GM12878 (cell line): ENCODE data around the gene HYI. TPM values are rescaled to one million over a fixed set of nuclear protein-coding genes. Genes with fewer than 3 reads are reported as not detected.

ENCODE experiments used
- ATAC-seq: fragments of 200-7000 bp; cut with Tn5 transposase; 3 replicates; pipeline ENCODE4 v1.9.1; 2020; ENCODE audit warnings: mild to moderate bottlenecking, moderate library complexity
- BruUV-seq: library from RNA; stranded (reverse); fragments of 400-500 nt; replicated peaks from 2 replicates; lab custom pipeline; 2021; lab: Mats Ljungman, UMichigan
- CTCF ChIA-PET: fragments of 300-600 bp; sonication (Branson Sonifier 250); formaldehyde crosslinking; extraction: SDS; loops from one replicate; lab custom pipeline; 2021; ENCODE audit warnings: inconsistent platforms; lab: Yijun Ruan, JAX
- POLR2A ChIA-PET: fragments of 350-600 bp; formaldehyde crosslinking; extraction: SDS; loops from one replicate; lab custom pipeline; 2021; ENCODE audit warnings: inconsistent platforms; lab: Charles Lee
- RAD21 ChIA-PET: fragments of 300-600 bp; sonication (Branson Sonifier 250); formaldehyde crosslinking; loops from one replicate; lab custom pipeline; 2023; ENCODE audit warnings: antibody characterized with exemption; ENCODE audit not compliant: unreplicated experiment; lab: Charles Lee
- SMC1A ChIA-PET: fragments of 300-600 bp; sonication (Branson Sonifier 250); formaldehyde crosslinking; loops from one replicate; lab custom pipeline; 2023; ENCODE audit not compliant: unreplicated experiment, uncharacterized antibody; lab: Charles Lee
- DNase-seq: peaks from one replicate; pipeline ENCODE4 v3.0.0-alpha.2; 2011; ENCODE audit warnings: low read depth, low spot score
- FAIRE-seq: peaks from 3 replicates; lab custom pipeline; 2011; peaks lifted over from hg19 to GRCh38; lab: Jason Lieb, UNC
- H2AFZ ChIP-seq: 2 replicates; pipeline ENCODE4 v1.6.0; 2011; ENCODE audit warnings: low read depth, low read length, control low read depth; ENCODE audit not compliant: control insufficient read depth
- H3K27ac ChIP-seq: 2 replicates; pipeline ENCODE4 v1.5.1; 2011; ENCODE audit warnings: control low read depth; ENCODE audit not compliant: control insufficient read depth, insufficient read depth
- H3K27me3 ChIP-seq, 2 experiments: replicated peaks in 1 of 2; 2 replicates each; pipeline versions ENCODE4 v1.6.0 to v1.6.1; 2011; ENCODE audit warnings: low read length in 1 of 2; ENCODE audit not compliant: control insufficient read depth in 2 of 2, insufficient read depth in 2 of 2
- H3K36me3 ChIP-seq, 2 experiments: 2 replicates each; pipeline ENCODE4 v1.5.1; 2011; ENCODE audit warnings: low read length in 1 of 2; ENCODE audit not compliant: control insufficient read depth in 2 of 2, insufficient read depth in 2 of 2
- H3K4me1 ChIP-seq: 2 replicates; pipeline ENCODE4 v1.6.1; 2011; ENCODE audit warnings: mild to moderate bottlenecking, low read length, moderate library complexity, mixed read lengths; ENCODE audit not compliant: control insufficient read depth, insufficient read depth
- H3K4me2 ChIP-seq: 2 replicates; pipeline ENCODE4 v1.6.0; 2011; ENCODE audit warnings: control low read depth; ENCODE audit not compliant: control insufficient read depth, insufficient read depth
- H3K4me3 ChIP-seq: fragments of 200-600 bp; sonication (generic); 2 replicates; pipeline ENCODE4 v1.5.1; 2016
- H3K79me2 ChIP-seq: 2 replicates; pipeline ENCODE4 v1.6.0; 2011; ENCODE audit warnings: low read length; ENCODE audit not compliant: control insufficient read depth, insufficient read depth
- H3K9ac ChIP-seq: 2 replicates; pipeline ENCODE4 v1.8.0; 2011; ENCODE audit warnings: low read length, control low read depth, mixed read lengths; ENCODE audit not compliant: control insufficient read depth, insufficient read depth
- H3K9me3 ChIP-seq: replicated peaks from 3 replicates; pipeline ENCODE4 v1.5.1; 2011; ENCODE audit warnings: mild to moderate bottlenecking, low read length; ENCODE audit not compliant: control insufficient read depth, insufficient read depth
- H4K20me1 ChIP-seq: 2 replicates; pipeline ENCODE4 v1.6.0; 2011; ENCODE audit not compliant: control insufficient read depth, insufficient read depth
- BRCA1 ChIP-seq: IDR thresholded peaks from 2 replicates; pipeline ENCODE4 v1.6.1; 2011; ENCODE audit warnings: low read depth, low read length, improper control_type of control experiment
- CBX5 ChIP-seq: sonication (generic); IDR thresholded peaks from 2 replicates; pipeline ENCODE4 v1.6.1; 2016; ENCODE audit warnings: low read depth, moderate library complexity, mild to moderate bottlenecking, inconsistent platforms
- DPF2 ChIP-seq: fragments of 450-650 bp; IDR thresholded peaks from 2 replicates; pipeline ENCODE4 v1.6.1; 2017; ENCODE audit warnings: mild to moderate bottlenecking
- EP300 ChIP-seq, 2 experiments: fragments of 150-350 bp in 1 of 2; IDR thresholded peaks; 2 replicates each; pipeline ENCODE4 v1.6.1; 2011 to 2012; ENCODE audit warnings: low read depth in 2 of 2, low read length in 2 of 2, borderline replicate concordance in 1 of 2, improper control_type of control experiment in 1 of 2, inconsistent platforms in 1 of 2; ENCODE audit not compliant: control insufficient read depth in 1 of 2
- ESRRA ChIP-seq: IDR thresholded peaks from 2 replicates; pipeline ENCODE4 v1.6.1; 2012; ENCODE audit warnings: mild to moderate bottlenecking, low read length, improper control_type of control experiment
- NR2C1 ChIP-seq: fragments of 450-650 bp; IDR thresholded peaks from 2 replicates; pipeline ENCODE4 v1.6.1; 2017; ENCODE audit warnings: antibody characterized with exemption, mild to moderate bottlenecking, moderate library complexity
- POU2F2 ChIP-seq: IDR thresholded peaks from 3 replicates; pipeline ENCODE4 v1.6.1; 2011; ENCODE audit warnings: low read depth, mild to moderate bottlenecking, low read length, borderline replicate concordance
- RCOR1 ChIP-seq: conservative IDR thresholded peaks from 2 replicates; pipeline ENCODE4 v1.6.1; 2012; ENCODE audit warnings: low read depth, low read length, improper control_type of control experiment
- YBX1 ChIP-seq: fragments of 450-650 bp; IDR thresholded peaks from 2 replicates; pipeline ENCODE4 v1.6.1; 2016; ENCODE audit warnings: antibody characterized with exemption
- ZNF217 ChIP-seq: fragments of 450-650 bp; IDR thresholded peaks from 2 replicates; pipeline ENCODE4 v1.6.1; 2017; ENCODE audit warnings: antibody characterized with exemption, mild to moderate bottlenecking
- WGBS: methylation state at CpG from one replicate; pipeline ENCODE4 v1.1.6; 2016; ENCODE audit warnings: low lambda C conversion rate; ENCODE audit not compliant: insufficient replicate concordance, insufficient coverage; ENCODE audit errors: missing lambda C conversion rate; 5-methylcytosine and 5-hydroxymethylcytosine counted together
- in situ Hi-C: fragments of 300-500 bp; cut with MboI; formaldehyde crosslinking; loops from 9 replicates; pipeline ENCODE4 v1.14.3; 2018; ENCODE audit warnings: mixed read lengths
- intact Hi-C: fragments of 100-400 bp; cut with micrococcal nuclease; formaldehyde crosslinking; loops from one replicate; pipeline ENCODE4 v1.14.2; 2022; ENCODE audit not compliant: unreplicated experiment
- polyA plus RNA-seq, 11 experiments: library from polyadenylated mRNA; depleted of rRNA in 4 of 11; unstranded in 6 of 11; stranded (reverse) in 5 of 11; fragments of >200 nt; fragmentation: Nextera tagmentation in 4 of 11; fragmentation: Illumina TruSeq in 1 of 11; extraction: Ambion mirVana in 4 of 11; extraction: Trizol in 1 of 11; gene quantifications; 1 replicate in 1 of 11; 2 replicates in 10 of 11; pipeline versions ENCODE4 v1.2.1 to v1.2.3, GENCODE V29; 2011 to 2016; ENCODE audit warnings: inconsistent platforms in 2 of 11, missing spikeins in 2 of 11, low read depth in 1 of 11
- total RNA-seq, 4 experiments: library from RNA; depleted of rRNA in 3 of 4; stranded (reverse); fragments of >200 nt in 3 of 4; fragmentation: Illumina TruSeq in 1 of 4; extraction: Trizol in 1 of 4; gene quantifications; 2 replicates each; pipeline versions ENCODE4 v1.2.1 to v1.2.3, GENCODE V29; 2013 to 2021
- TF ChIP-seq, protein P1 (sequence below): fragments of 450-650 bp; IDR thresholded peaks from 2 replicates; pipeline ENCODE4 v1.6.1; 2017; ENCODE audit warnings: mild to moderate bottlenecking
- TF ChIP-seq, protein P2 (sequence below): fragments of 450-650 bp; formaldehyde crosslinking; IDR thresholded peaks from 2 replicates; pipeline ENCODE4 v1.4.0; 2022; ENCODE audit warnings: mild to moderate bottlenecking, moderate library complexity
- TF ChIP-seq, protein P3 (sequence below): IDR thresholded peaks from 2 replicates; pipeline ENCODE4 v1.6.1; 2011; ENCODE audit warnings: low read depth, mild to moderate bottlenecking, low read length, moderate library complexity, borderline replicate concordance; ENCODE audit errors: extremely low read depth

Gene HYI
- total and polyA plus RNA-seq, 10 of the 15 experiments (the other 5 are each of a cell fraction or from before 2014, with no cell fraction given) = 0.27 to 5.5 (median 2.0) TPM

GRCh38 chr1:43430831-43431230 is 22.9 kb downstream of the HYI start:
- H3K9me3 ChIP-seq = no peaks in the 10 kb centered on the region
- intact Hi-C loops = no loop called here
- 0 out of 2 replicates have a peak, but pooled peaks cover 4% of the 10 kb centered on the region for H4K20me1 ChIP-seq
- DNase-seq = no peak
- CTCF ChIA-PET = no interaction called here
- no peaks in the 10 kb centered on the region for H3K79me2 ChIP-seq
- no peak for FAIRE-seq
- no peak overlapping the region for H3K4me3 ChIP-seq
- TF ChIP-seq, protein P1, sequence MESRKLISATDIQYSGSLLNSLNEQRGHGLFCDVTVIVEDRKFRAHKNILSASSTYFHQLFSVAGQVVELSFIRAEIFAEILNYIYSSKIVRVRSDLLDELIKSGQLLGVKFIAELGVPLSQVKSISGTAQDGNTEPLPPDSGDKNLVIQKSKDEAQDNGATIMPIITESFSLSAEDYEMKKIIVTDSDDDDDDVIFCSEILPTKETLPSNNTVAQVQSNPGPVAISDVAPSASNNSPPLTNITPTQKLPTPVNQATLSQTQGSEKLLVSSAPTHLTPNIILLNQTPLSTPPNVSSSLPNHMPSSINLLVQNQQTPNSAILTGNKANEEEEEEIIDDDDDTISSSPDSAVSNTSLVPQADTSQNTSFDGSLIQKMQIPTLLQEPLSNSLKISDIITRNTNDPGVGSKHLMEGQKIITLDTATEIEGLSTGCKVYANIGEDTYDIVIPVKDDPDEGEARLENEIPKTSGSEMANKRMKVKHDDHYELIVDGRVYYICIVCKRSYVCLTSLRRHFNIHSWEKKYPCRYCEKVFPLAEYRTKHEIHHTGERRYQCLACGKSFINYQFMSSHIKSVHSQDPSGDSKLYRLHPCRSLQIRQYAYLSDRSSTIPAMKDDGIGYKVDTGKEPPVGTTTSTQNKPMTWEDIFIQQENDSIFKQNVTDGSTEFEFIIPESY = no peak
- TF ChIP-seq, protein P2, sequence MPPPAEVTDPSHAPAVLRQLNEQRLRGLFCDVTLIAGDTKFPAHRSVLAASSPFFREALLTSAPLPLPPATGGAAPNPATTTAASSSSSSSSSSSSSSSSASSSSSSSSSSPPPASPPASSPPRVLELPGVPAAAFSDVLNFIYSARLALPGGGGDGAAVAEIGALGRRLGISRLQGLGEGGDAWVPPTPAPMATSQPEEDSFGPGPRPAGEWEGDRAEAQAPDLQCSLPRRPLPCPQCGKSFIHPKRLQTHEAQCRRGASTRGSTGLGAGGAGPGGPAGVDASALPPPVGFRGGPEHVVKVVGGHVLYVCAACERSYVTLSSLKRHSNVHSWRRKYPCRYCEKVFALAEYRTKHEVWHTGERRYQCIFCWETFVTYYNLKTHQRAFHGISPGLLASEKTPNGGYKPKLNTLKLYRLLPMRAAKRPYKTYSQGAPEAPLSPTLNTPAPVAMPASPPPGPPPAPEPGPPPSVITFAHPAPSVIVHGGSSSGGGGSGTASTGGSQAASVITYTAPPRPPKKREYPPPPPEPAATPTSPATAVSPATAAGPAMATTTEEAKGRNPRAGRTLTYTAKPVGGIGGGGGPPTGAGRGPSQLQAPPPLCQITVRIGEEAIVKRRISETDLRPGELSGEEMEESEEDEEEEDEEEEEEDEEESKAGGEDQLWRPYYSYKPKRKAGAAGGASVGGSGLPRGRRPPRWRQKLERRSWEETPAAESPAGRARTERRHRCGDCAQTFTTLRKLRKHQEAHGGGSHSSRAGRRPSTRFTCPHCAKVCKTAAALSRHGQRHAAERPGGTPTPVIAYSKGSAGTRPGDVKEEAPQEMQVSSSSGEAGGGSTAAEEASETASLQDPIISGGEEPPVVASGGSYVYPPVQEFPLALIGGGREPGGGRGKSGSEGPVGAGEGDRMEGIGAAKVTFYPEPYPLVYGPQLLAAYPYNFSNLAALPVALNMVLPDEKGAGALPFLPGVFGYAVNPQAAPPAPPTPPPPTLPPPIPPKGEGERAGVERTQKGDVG = no peak
- TF ChIP-seq NR2C1 = no peak
- TF ChIP-seq, protein P3, sequence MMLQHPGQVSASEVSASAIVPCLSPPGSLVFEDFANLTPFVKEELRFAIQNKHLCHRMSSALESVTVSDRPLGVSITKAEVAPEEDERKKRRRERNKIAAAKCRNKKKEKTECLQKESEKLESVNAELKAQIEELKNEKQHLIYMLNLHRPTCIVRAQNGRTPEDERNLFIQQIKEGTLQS = no peak
- no peak for TF ChIP-seq CBX5
- TF ChIP-seq DPF2 = no peak
- no peak for TF ChIP-seq ZNF217
- no peak for TF ChIP-seq EP300 (IDR thresholded peaks at IDR 0.05; ENCODE audit: borderline replicate concordance in 1 of 2, control insufficient read depth in 1 of 2, low read depth in 2 of 2, low read length in 2 of 2)
- no peak for TF ChIP-seq YBX1
- TF ChIP-seq ESRRA = no peak
- no peak for TF ChIP-seq POU2F2
- TF ChIP-seq BRCA1 = no peak
- no peak for TF ChIP-seq RCOR1
- TF ChIP-seq, all 136 proteins: peak for 0
- RAD21 ChIA-PET = no interaction called here
- SMC1A ChIA-PET = no interaction called here
- POLR2A ChIA-PET = no interaction called here
- no TSS peak for BruUV-seq
- H3K36me3 ChIP-seq = peaks cover 36 to 39% of the 10 kb centered on the region in 2 experiments
- 91% methylated on average over 5 of the region's 5 CpGs for WGBS
- no peaks in the 10 kb centered on the region for H3K27me3 ChIP-seq
- no peak overlapping the region for H2AFZ ChIP-seq
- in situ Hi-C loops = no loop called here
- ATAC-seq = no peak
- no peak overlapping the region for H3K27ac ChIP-seq
- no peaks in the 10 kb centered on the region for H3K4me1 ChIP-seq
- H3K4me2 ChIP-seq = no peak overlapping the region
- no peak overlapping the region for H3K9ac ChIP-seq
